8988T (cell line): Measurements from ENCODE around the gene GBP2.

Source experiments
- DNase-seq: peaks from one replicate; pipeline ENCODE4 v3.0.0; 2011

Gene GBP2

GRCh38 chr1:89064632-89065031 is 61.3 kb downstream of the GBP2 start:
- DNase-seq: no peak

DNA sequence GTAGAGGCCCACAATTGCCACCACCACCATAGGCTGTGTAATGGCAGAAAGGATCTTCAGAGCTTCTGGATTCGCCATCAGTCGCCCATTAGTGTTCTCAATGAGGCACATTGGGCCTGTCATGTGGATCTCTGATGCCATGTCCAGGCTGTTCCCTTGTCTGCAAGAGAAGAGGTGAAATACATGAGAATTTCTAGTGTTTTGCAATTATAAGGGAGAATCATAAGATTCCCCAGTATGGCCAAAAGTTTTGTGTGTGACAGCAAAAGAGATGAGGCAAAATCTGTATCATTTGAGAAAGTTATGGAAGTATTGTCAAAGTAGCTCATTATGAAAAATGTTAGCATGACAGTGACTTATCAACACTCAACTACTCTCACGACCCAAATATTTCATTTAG is 62.8 kb downstream of the GBP2 start:
- DNase-seq: no peak

GRCh38 chr1:89060091-89060490 is 65.8 kb downstream of the GBP2 start:
- no peak for DNase-seq
